Ishikawa (cell line): ENCODE data around the gene USP40.

ENCODE experiments used
- CEBPB ChIP-seq: IDR thresholded peaks from 2 replicates; pipeline ENCODE4 v1.6.1; 2012
- CREB1 ChIP-seq: IDR thresholded peaks from 2 replicates; pipeline ENCODE4 v1.6.1; 2012; ENCODE audit warnings: low read depth
- EGR1 ChIP-seq: IDR thresholded peaks from 2 replicates; pipeline ENCODE4 v1.6.1; 2012
- EP300 ChIP-seq: IDR thresholded peaks from 2 replicates; pipeline ENCODE4 v1.6.1; 2012; ENCODE audit warnings: borderline replicate concordance
- FOXM1 ChIP-seq: IDR thresholded peaks from 2 replicates; pipeline ENCODE4 v1.6.1; 2012; ENCODE audit warnings: low read depth, borderline replicate concordance
- NFIC ChIP-seq: IDR thresholded peaks from 2 replicates; pipeline ENCODE4 v1.6.1; 2012
- RAD21 ChIP-seq: IDR thresholded peaks from 2 replicates; pipeline ENCODE4 v1.6.1; 2012; ENCODE audit warnings: low read depth
- TAF1 ChIP-seq: IDR thresholded peaks from 2 replicates; pipeline ENCODE4 v1.6.1; 2012; ENCODE audit warnings: low read depth, mild to moderate bottlenecking
- TCF12 ChIP-seq: IDR thresholded peaks from 2 replicates; pipeline ENCODE4 v1.6.1; 2012; ENCODE audit warnings: low read depth
- TEAD4 ChIP-seq: IDR thresholded peaks from 2 replicates; pipeline ENCODE4 v1.6.1; 2012
- YY1 ChIP-seq: IDR thresholded peaks from 2 replicates; pipeline ENCODE4 v1.6.1; 2012; ENCODE audit warnings: low read depth
- ZBTB7A ChIP-seq: IDR thresholded peaks from 2 replicates; pipeline ENCODE4 v1.6.1; 2012; ENCODE audit warnings: low read depth
- TF ChIP-seq, protein P1 (sequence below): IDR thresholded peaks from 2 replicates; pipeline ENCODE4 v1.6.1; 2012
- TF ChIP-seq, protein P2 (sequence below): IDR thresholded peaks from 2 replicates; pipeline ENCODE4 v1.6.1; 2012
- TF ChIP-seq, protein P3 (sequence below): IDR thresholded peaks from 2 replicates; pipeline ENCODE4 v1.6.1; 2012; ENCODE audit warnings: low read depth, mild to moderate bottlenecking

USP40 gene

DNA sequence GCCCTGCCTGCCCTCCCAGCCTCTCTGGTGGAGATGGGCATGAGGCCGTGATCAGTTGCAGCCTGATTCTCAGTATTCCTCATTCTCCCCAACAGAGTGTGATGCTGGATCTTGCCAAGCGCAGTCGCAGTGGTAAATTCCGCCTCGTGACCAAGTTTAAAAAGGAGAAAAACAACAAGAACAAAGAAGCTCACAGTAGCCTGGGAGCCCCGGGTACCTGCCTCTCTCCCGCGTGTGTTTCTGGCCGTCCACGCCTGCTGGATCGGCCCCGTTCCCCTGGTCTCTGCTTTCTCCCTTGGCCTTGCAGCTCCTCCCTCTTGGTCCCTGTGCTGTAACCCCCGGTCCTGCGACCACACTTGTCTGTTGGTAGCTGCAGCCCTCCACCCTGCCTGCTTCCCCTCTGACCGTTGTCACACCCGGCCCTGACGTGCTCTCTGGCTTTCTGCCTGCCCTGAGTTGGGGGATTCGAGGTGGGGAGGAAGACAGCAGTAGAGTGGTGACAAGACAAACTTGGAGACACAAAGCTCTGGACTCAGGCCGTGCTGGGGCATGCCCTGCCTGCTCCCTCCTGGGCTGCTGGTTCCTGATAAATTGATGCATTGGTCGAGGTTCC, 99.5 kb downstream of the USP40 start:
- TF ChIP-seq EGR1, result no peak
- no peak for TF ChIP-seq CEBPB
- no peak for TF ChIP-seq TAF1
- TF ChIP-seq EP300, result no peak
- TF ChIP-seq FOXM1, result no peak
- no peak for TF ChIP-seq NFIC

DNA sequence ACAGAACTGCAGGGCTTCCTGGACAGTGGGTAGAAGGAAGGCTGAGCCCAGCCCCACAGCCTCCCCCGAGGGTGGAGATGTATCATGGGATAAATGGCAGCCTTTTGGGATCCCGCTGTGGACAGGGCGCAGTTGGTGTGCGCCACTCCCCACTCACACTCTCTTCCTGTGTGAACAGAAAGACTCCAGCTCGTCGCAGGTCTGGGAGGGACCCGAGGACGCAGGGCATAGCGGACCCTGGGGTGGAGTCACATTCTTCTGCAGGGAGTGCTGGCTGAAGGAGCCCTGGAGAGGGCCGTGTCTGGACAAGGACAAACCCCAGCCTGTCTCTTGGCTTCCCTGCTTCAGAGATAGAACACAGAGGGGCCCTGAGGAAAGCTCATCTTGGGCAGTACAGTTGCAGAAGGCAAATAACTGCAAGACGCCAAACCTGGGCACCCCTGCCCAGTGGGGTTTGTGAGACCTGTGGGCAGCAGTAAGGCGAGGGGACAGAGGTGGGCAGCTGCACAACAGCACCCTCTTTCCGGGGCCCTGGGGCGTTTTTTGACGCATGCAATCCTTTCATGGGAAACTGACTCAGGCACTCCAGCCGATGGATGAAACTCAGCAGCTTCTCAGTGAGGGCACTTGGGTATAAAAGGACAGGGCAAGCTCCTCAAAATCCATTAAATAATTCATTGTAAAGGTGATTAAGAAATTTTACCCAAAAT, 101.9 kb downstream of the USP40 start:
- TF ChIP-seq TCF12 (no peak), NFIC (no peak), CREB1 (no peak), ZBTB7A (no peak), FOXM1 (no peak), RAD21 (no peak), YY1 (no peak), EGR1 (no peak)
- TF ChIP-seq, protein P1, sequence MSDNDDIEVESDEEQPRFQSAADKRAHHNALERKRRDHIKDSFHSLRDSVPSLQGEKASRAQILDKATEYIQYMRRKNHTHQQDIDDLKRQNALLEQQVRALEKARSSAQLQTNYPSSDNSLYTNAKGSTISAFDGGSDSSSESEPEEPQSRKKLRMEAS, result no peak

DNA sequence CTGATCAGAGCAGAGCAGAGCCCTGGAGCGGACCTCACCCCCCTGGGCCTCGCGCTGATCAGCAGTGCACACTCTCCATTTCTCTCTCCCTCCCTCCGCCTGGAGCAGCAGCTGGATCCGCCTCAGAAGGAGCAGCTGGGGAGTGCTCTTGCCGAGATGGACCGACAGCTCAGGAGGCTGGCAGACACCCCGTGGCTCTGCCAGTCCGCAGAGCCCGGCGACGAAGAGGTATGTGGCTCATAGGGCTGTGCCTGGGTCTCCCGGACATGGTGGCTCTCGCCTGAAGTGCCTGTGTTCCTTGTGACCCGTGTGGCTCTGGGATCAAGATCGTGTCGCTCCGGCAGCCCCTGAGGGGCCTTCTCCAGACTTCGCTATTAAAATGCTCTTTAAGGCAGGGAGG, 102.5 kb downstream of the USP40 start:
- TF ChIP-seq EP300, result no peak
- no peak for TF ChIP-seq TAF1
- TF ChIP-seq TCF12, result no peak
- no peak for TF ChIP-seq ZBTB7A
- TF ChIP-seq YY1, result no peak
- TF ChIP-seq RAD21, result no peak
- TF ChIP-seq FOXM1, result no peak
- TF ChIP-seq CEBPB, result no peak
- no peak for TF ChIP-seq TEAD4
- TF ChIP-seq, protein P1, result no peak

- TF ChIP-seq ZBTB7A (no peak), FOXM1 (no peak), CREB1 (no peak), RAD21 (no peak), EP300 (no peak), NFIC (no peak), YY1 (no peak), CEBPB (no peak), TCF12 (no peak), TAF1 (no peak), TEAD4 (no peak), EGR1 (no peak)
- TF ChIP-seq, protein P1, result no peak
- TF ChIP-seq, protein P2, sequence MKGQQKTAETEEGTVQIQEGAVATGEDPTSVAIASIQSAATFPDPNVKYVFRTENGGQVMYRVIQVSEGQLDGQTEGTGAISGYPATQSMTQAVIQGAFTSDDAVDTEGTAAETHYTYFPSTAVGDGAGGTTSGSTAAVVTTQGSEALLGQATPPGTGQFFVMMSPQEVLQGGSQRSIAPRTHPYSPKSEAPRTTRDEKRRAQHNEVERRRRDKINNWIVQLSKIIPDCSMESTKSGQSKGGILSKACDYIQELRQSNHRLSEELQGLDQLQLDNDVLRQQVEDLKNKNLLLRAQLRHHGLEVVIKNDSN, result no peak
- TF ChIP-seq, protein P3, sequence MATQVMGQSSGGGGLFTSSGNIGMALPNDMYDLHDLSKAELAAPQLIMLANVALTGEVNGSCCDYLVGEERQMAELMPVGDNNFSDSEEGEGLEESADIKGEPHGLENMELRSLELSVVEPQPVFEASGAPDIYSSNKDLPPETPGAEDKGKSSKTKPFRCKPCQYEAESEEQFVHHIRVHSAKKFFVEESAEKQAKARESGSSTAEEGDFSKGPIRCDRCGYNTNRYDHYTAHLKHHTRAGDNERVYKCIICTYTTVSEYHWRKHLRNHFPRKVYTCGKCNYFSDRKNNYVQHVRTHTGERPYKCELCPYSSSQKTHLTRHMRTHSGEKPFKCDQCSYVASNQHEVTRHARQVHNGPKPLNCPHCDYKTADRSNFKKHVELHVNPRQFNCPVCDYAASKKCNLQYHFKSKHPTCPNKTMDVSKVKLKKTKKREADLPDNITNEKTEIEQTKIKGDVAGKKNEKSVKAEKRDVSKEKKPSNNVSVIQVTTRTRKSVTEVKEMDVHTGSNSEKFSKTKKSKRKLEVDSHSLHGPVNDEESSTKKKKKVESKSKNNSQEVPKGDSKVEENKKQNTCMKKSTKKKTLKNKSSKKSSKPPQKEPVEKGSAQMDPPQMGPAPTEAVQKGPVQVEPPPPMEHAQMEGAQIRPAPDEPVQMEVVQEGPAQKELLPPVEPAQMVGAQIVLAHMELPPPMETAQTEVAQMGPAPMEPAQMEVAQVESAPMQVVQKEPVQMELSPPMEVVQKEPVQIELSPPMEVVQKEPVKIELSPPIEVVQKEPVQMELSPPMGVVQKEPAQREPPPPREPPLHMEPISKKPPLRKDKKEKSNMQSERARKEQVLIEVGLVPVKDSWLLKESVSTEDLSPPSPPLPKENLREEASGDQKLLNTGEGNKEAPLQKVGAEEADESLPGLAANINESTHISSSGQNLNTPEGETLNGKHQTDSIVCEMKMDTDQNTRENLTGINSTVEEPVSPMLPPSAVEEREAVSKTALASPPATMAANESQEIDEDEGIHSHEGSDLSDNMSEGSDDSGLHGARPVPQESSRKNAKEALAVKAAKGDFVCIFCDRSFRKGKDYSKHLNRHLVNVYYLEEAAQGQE, result no peak
Measured at GRCh38 chr2:233463586-233463985, 103.0 kb downstream of the USP40 start.

DNA sequence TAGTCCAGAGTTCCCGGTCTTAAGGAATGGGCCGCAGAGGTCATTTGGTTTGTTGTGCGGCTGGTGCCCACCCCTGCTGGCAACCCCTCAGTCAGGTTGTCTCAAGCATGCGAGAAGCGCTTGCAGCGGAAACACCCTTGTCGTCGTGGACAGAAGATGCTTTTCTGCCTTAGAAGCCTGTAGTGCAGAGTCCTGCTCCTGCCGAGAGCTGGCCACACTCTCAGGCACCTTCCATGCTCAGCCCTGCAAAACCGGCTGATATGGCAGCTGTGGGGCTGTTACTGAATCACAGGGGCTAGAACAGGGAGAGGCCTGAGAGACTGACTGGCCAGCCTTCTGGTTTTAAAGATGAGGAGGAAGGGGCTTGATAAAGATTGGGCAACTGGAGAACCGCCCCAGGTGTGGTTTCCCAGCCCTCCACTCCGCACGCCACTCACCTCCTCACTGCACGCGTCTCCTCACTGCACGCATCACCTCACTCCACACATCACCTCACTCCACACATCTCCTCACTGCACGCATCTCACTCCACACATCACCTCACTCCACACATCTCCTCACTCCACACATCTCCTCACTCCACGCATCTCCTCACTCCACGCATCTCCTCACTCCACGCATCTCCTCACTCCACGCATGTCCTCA, 103.6 kb downstream of the USP40 start:
- no peak for TF ChIP-seq EP300

- TF ChIP-seq, protein P3, result no peak
- TF ChIP-seq, protein P2, result no peak
- no peak for TF ChIP-seq ZBTB7A
- no peak for TF ChIP-seq NFIC
- TF ChIP-seq RAD21, result no peak
- no peak for TF ChIP-seq CREB1
- TF ChIP-seq TAF1, result no peak
- no peak for TF ChIP-seq EP300
- TF ChIP-seq, protein P1, result no peak
- TF ChIP-seq FOXM1, result no peak
- TF ChIP-seq CEBPB, result no peak
- TF ChIP-seq TEAD4, result no peak
Measured at GRCh38 chr2:233462202-233462785, 104.3 kb downstream of the USP40 start.
